Vagina (tissue), 2 donors: Measurements from ENCODE around the gene DBF4B.

Source experiments
- POLR2A ChIP-seq, 2 donors: fragments of 450-650 bp; IDR thresholded peaks; one replicate each; pipeline ENCODE4 v1.6.1; 2017; ENCODE audit warnings: antibody characterized with exemption in 2 of 2, mild to moderate bottlenecking in 2 of 2, moderate library complexity in 2 of 2
- TF ChIP-seq, protein P1 (sequence below), 3 experiments: fragments of 450-650 bp in 2 of 3; fragments of 200-600 bp in 1 of 3; sonication (generic) in 1 of 3; IDR thresholded peaks; one replicate each; pipeline ENCODE4 v1.5.1; 2017 to 2019; ENCODE audit warnings: antibody characterized with exemption in 3 of 3, mild to moderate bottlenecking in 2 of 3, moderate library complexity in 2 of 3

DNA sequence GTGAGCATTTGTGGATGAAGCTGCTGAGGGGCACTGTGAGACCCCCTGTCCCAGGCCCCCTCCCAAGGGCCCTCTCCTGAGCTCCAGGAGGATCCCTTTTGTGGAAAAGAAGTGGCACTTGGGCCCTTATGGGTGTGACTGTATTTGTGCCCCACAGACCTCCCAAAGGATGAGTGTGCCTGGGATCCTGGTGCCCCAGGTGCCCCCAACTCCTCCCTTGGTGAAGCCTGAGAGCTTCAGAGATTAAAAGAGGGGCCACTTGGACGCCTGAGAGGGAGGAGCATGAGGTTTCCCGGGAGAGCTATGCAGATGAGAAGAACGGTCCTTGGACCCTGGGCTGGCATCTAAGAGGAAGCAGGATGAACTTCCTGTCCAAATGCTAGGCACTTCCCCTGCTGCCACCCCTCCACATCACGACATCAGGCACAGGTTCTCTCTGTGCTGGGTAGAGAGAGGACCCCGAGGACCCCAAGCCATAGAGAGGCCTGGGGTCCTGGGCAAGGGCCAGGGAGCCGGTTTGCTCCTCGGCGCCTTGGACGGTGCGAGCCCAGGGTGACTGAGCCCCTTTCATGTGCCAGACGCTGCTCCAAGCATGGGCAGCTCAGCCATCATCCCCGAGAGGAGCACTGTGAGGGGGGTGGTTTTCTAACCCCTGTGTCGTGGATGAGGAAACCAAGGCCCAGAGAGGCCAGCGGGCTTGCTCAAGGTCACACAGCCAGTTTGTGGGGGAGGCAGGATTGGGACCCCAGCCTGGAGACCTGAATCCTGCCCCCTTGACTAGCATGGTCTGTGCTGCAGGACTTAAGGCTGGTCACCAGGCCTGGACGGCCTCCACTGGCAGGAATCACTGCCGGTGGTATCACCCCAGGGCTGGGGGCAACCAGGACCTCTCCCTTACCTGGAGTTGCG is 44.7 kb downstream of the DBF4B start:
- TF ChIP-seq POLR2A (IDR thresholded peaks at IDR 0.05) = no peak
- TF ChIP-seq, protein P1, sequence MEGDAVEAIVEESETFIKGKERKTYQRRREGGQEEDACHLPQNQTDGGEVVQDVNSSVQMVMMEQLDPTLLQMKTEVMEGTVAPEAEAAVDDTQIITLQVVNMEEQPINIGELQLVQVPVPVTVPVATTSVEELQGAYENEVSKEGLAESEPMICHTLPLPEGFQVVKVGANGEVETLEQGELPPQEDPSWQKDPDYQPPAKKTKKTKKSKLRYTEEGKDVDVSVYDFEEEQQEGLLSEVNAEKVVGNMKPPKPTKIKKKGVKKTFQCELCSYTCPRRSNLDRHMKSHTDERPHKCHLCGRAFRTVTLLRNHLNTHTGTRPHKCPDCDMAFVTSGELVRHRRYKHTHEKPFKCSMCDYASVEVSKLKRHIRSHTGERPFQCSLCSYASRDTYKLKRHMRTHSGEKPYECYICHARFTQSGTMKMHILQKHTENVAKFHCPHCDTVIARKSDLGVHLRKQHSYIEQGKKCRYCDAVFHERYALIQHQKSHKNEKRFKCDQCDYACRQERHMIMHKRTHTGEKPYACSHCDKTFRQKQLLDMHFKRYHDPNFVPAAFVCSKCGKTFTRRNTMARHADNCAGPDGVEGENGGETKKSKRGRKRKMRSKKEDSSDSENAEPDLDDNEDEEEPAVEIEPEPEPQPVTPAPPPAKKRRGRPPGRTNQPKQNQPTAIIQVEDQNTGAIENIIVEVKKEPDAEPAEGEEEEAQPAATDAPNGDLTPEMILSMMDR (IDR thresholded peaks at IDR 0.05) = no peak
